SK-N-SH (cell line): ENCODE measurements around the gene LACTBL1.
"Not testable (repeated sequence)": the region's sequence is repeated elsewhere in the genome, so short reads cannot be mapped to it uniquely, and the experiment has no call there.

ENCODE experiments used
- CTCF ChIP-seq: fragments of 200-600 bp; sonication (generic); IDR thresholded peaks from 2 replicates; pipeline ENCODE4 v1.6.1; 2017; ENCODE audit warnings: antibody characterized with exemption, mild to moderate bottlenecking, moderate library complexity
- EP300 ChIP-seq, 2 experiments: IDR thresholded peaks; 2 replicates each; pipeline versions ENCODE4 v1.4.0 to v1.6.1; 2012; ENCODE audit warnings: borderline replicate concordance in 1 of 2, low read depth in 1 of 2, low read length in 1 of 2
- EZH2phosphoT487 ChIP-seq: fragments of 200-600 bp; sonication (generic); IDR thresholded peaks from 2 replicates; pipeline ENCODE4 v1.6.1; 2017; ENCODE audit warnings: low read depth, mixed run types, mild to moderate bottlenecking, antibody characterized with exemption, moderate library complexity, borderline replicate concordance
- POLR2AphosphoS5 ChIP-seq: IDR thresholded peaks from 2 replicates; pipeline ENCODE4 v1.6.1; 2012; ENCODE audit warnings: low read depth, low read length
- RCOR1 ChIP-seq: fragments of 150-350 bp; IDR thresholded peaks from 2 replicates; pipeline ENCODE4 v1.6.1; 2017; ENCODE audit warnings: antibody characterized with exemption, low read length
- SIN3A ChIP-seq: IDR thresholded peaks from 2 replicates; pipeline ENCODE4 v1.6.1; 2012; ENCODE audit warnings: low read depth, mild to moderate bottlenecking, low read length, moderate library complexity, borderline replicate concordance
- TCF12 ChIP-seq: IDR thresholded peaks from 2 replicates; pipeline ENCODE4 v1.4.0; 2012
- USF2 ChIP-seq: fragments of 150-350 bp; IDR thresholded peaks from 2 replicates; pipeline ENCODE4 v1.6.1; 2017; ENCODE audit warnings: antibody characterized with exemption, low read length, low read depth, borderline replicate concordance
- YY1 ChIP-seq: IDR thresholded peaks from 2 replicates; pipeline ENCODE4 v1.4.0; 2012; ENCODE audit warnings: low read depth, mild to moderate bottlenecking
- ZBTB33 ChIP-seq: IDR thresholded peaks from 2 replicates; pipeline ENCODE4 v1.4.0; 2012; ENCODE audit warnings: low read depth, borderline replicate concordance

- TF ChIP-seq EP300 (IDR thresholded peaks at IDR 0.05; ENCODE audit: borderline replicate concordance in 1 of 2, low read depth in 1 of 2, low read length in 1 of 2); USF2; POLR2AphosphoS5; CTCF; TCF12; RCOR1; YY1; EZH2phosphoT487; ZBTB33; SIN3A: not testable (repeated sequence)
Measured at GRCh38 chr1:22980471-22980790, 7.8 kb upstream of the LACTBL1 start.
